Body of pancreas (tissue), 4 donors: ENCODE data around the gene RING1.

Experiments used
- CTCF ChIP-seq, 7 experiments: fragments of 450-650 bp in 4 of 7; fragments of 200-600 bp in 3 of 7; sonication (generic) in 3 of 7; IDR thresholded peaks; one replicate each; pipeline ENCODE4 v1.5.1; 2016 to 2019; ENCODE audit warnings: antibody characterized with exemption in 7 of 7
- POLR2A ChIP-seq, 3 donors: fragments of 450-650 bp; IDR thresholded peaks; one replicate each; pipeline ENCODE4 v1.6.1; 2016; ENCODE audit warnings: antibody characterized with exemption in 3 of 3, mild to moderate bottlenecking in 2 of 3

- TF ChIP-seq CTCF (IDR thresholded peaks at IDR 0.05) (no peak), POLR2A (IDR thresholded peaks at IDR 0.05) (no peak)
Observed at GRCh38 chr6:33185190-33185589, 23.1 kb upstream of the RING1 start.
